Gastroesophageal sphincter (tissue), 4 donors: ENCODE results near the gene PDK3. TPM values are rescaled to one million over a fixed set of nuclear protein-coding genes. Genes with fewer than 3 reads are reported as not detected.

Experiments used
- ATAC-seq: fragments of 150-250 bp; one replicate; pipeline ENCODE4 v1.9.1; 2016; ENCODE audit warnings: mild to moderate bottlenecking, moderate library complexity
- H3K27ac ChIP-seq, 4 donors: fragments of 200-600 bp; sonication (generic) in 3 of 4; 1 replicate in 3 of 4; 2 replicates in 1 of 4; pipeline ENCODE4 v1.5.1; 2016 to 2019
- H3K27me3 ChIP-seq: fragments of 200-600 bp; sonication (generic); one replicate; pipeline ENCODE4 v1.5.1; 2019
- H3K36me3 ChIP-seq, 2 donors: fragments of 200-600 bp; sonication (generic); one replicate each; pipeline ENCODE4 v1.5.1; 2019; ENCODE audit warnings: control low read depth in 1 of 2
- H3K4me1 ChIP-seq, 3 donors: fragments of 200-600 bp; sonication (generic); 1 replicate in 2 of 3; 2 replicates in 1 of 3; pipeline ENCODE4 v1.5.1; 2016 to 2019; ENCODE audit warnings: control low read depth in 2 of 3
- H3K4me3 ChIP-seq, 2 donors: fragments of 200-600 bp; sonication (generic); one replicate each; pipeline ENCODE4 v1.5.1; 2019; ENCODE audit warnings: mild to moderate bottlenecking in 1 of 2, moderate library complexity in 1 of 2
- H3K9me3 ChIP-seq, 3 donors: fragments of 200-600 bp; sonication (generic); one replicate each; pipeline ENCODE4 v1.5.1; 2017 to 2019; ENCODE audit warnings: control low read depth in 2 of 3
- EP300 ChIP-seq: sonication (generic); formaldehyde crosslinking; IDR thresholded peaks from one replicate; pipeline ENCODE4 v1.6.1; 2017; ENCODE audit warnings: antibody characterized with exemption, mild to moderate bottlenecking
- POLR2A ChIP-seq, 2 donors: fragments of 450-650 bp; IDR thresholded peaks; one replicate each; pipeline ENCODE4 v1.6.1; 2017; ENCODE audit warnings: antibody characterized with exemption in 2 of 2, mild to moderate bottlenecking in 2 of 2, moderate library complexity in 1 of 2
- POLR2AphosphoS5 ChIP-seq: sonication (generic); formaldehyde crosslinking; IDR thresholded peaks from one replicate; pipeline ENCODE4 v1.6.1; 2017; ENCODE audit warnings: antibody characterized with exemption
- WGBS, 2 donors: methylation state at CpG; one replicate each; pipeline ENCODE4 v1.1.5; 2018; ENCODE audit warnings: low coverage in 1 of 2; 5-methylcytosine and 5-hydroxymethylcytosine counted together
- total RNA-seq, 4 donors: library from RNA; depleted of rRNA; stranded (reverse); fragments of >200 nt; gene quantifications; one replicate each; pipeline ENCODE4 v1.1.0, GENCODE V29; 2016
- TF ChIP-seq, protein P1 (sequence below), 4 experiments: fragments of 200-600 bp in 2 of 4; fragments of 450-650 bp in 2 of 4; sonication (generic) in 1 of 4; IDR thresholded peaks; one replicate each; pipeline ENCODE4 v1.5.1; 2017 to 2019; ENCODE audit warnings: antibody characterized with exemption in 4 of 4, mild to moderate bottlenecking in 2 of 4, moderate library complexity in 2 of 4

The PDK3 gene
- total RNA-seq, 4 donors from 2014 or later, result 51.8 to 77.0 (median 68.4) TPM

- Histone ChIP-seq H3K9me3 (no peaks in the 10 kb centered on the region), H3K27me3 (no peaks in the 10 kb centered on the region), H3K4me1 (no peaks in the 10 kb centered on the region), H3K27ac (no peak overlapping the region), H3K36me3 (peaks cover 0 to 33% of the 10 kb centered on the region in 2 donors), H3K4me3 (no peak overlapping the region)
- no peak for ATAC-seq
- WGBS, 2 donors, result 60% methylated on average over 1 of the region's 1 CpG; no CpG with 5 or more reads in 1 of the 2 donors
- TF ChIP-seq POLR2AphosphoS5, result no peak
- TF ChIP-seq POLR2A (IDR thresholded peaks at IDR 0.05), result no peak
- TF ChIP-seq EP300, result no peak
- TF ChIP-seq, protein P1, sequence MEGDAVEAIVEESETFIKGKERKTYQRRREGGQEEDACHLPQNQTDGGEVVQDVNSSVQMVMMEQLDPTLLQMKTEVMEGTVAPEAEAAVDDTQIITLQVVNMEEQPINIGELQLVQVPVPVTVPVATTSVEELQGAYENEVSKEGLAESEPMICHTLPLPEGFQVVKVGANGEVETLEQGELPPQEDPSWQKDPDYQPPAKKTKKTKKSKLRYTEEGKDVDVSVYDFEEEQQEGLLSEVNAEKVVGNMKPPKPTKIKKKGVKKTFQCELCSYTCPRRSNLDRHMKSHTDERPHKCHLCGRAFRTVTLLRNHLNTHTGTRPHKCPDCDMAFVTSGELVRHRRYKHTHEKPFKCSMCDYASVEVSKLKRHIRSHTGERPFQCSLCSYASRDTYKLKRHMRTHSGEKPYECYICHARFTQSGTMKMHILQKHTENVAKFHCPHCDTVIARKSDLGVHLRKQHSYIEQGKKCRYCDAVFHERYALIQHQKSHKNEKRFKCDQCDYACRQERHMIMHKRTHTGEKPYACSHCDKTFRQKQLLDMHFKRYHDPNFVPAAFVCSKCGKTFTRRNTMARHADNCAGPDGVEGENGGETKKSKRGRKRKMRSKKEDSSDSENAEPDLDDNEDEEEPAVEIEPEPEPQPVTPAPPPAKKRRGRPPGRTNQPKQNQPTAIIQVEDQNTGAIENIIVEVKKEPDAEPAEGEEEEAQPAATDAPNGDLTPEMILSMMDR (IDR thresholded peaks at IDR 0.05), result no peak
These were observed 41.0 kb downstream of the PDK3 start for GRCh38 chrX:24506082-24506481.

DNA sequence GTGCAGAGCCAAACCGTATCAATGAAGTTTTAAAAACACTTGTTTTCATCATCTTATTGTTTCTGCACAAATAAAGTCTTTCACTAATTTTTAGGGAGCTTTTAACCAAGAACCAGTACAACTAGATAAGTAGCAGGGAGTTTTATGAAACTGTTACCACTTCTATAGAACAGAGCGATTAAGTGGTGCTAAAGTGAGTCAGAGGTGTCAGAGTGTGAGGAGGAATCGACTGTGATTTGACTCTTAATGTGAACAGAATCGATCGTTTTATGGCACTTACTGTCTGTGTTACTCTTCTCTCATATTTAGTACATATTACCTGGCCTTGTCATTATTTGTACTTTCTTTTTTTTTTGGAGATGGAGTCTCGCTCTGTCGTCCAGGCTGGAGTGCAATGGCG is 43.3 kb downstream of the PDK3 start:
- TF ChIP-seq, protein P1 (IDR thresholded peaks at IDR 0.05), result no peak
- TF ChIP-seq POLR2AphosphoS5 (no peak), EP300 (no peak), POLR2A (IDR thresholded peaks at IDR 0.05) (no peak)
- Histone ChIP-seq H3K27ac (no peak overlapping the region), H3K36me3 (peaks cover 0 to 39% of the 10 kb centered on the region in 2 donors), H3K27me3 (no peaks in the 10 kb centered on the region), H3K9me3 (no peaks in the 10 kb centered on the region), H3K4me3 (no peak overlapping the region), H3K4me1 (no peaks in the 10 kb centered on the region)
- ATAC-seq, result no peak
- WGBS, 2 donors, result 89 to 91% methylated on average over 5 to 8 of the region's 8 CpGs

- Histone ChIP-seq H3K9me3 (no peaks in the 10 kb centered on the region), H3K27me3 (no peaks in the 10 kb centered on the region), H3K36me3 (peaks cover 0 to 19% of the 10 kb centered on the region in 2 donors), H3K4me1 (no peaks in the 10 kb centered on the region), H3K4me3 (no peak overlapping the region), H3K27ac (no peak overlapping the region)
- ATAC-seq, result no peak
- 68 to 84% methylated on average over 4 to 5 of the region's 5 CpGs for WGBS, 2 donors
- TF ChIP-seq POLR2AphosphoS5, result no peak
- no peak for TF ChIP-seq EP300
- TF ChIP-seq, protein P1 (IDR thresholded peaks at IDR 0.05), result no peak
These were observed 48.3 kb downstream of the PDK3 start for GRCh38 chrX:24513416-24513815.

- no peak for ATAC-seq
- no peak overlapping the region for H3K4me3 ChIP-seq
- H3K4me1 ChIP-seq, result no peaks in the 10 kb centered on the region
- no peaks in the 10 kb centered on the region for H3K9me3 ChIP-seq
- no peaks in the 10 kb centered on the region for H3K27me3 ChIP-seq
- WGBS, 2 donors, result 36 to 40% methylated on average over 4 of the region's 4 CpGs
- no peak overlapping the region for H3K27ac ChIP-seq
- H3K36me3 ChIP-seq, result peaks cover 0 to 22% of the 10 kb centered on the region in 2 donors
- TF ChIP-seq, protein P1 (IDR thresholded peaks at IDR 0.05), result peak in 2 of 4 experiments; percentile 27 to 47
- TF ChIP-seq EP300 (no peak), POLR2AphosphoS5 (no peak), POLR2A (IDR thresholded peaks at IDR 0.05) (no peak)
These were observed 50.4 kb downstream of the PDK3 start for GRCh38 chrX:24515447-24515846.

GRCh38 chrX:24520472-24520871 is 55.4 kb downstream of the PDK3 start:
- Histone ChIP-seq H3K4me1 (no peaks in the 10 kb centered on the region), H3K27ac (no peak overlapping the region), H3K9me3 (no peaks in the 10 kb centered on the region), H3K4me3 (no peak overlapping the region), H3K27me3 (no peaks in the 10 kb centered on the region), H3K36me3 (peaks cover 0 to 25% of the 10 kb centered on the region in 2 donors)
- 75 to 81% methylated on average over 2 of the region's 2 CpGs for WGBS, 2 donors
- ATAC-seq, result no peak
- TF ChIP-seq, protein P1 (IDR thresholded peaks at IDR 0.05), result no peak
- TF ChIP-seq POLR2AphosphoS5, result no peak
- TF ChIP-seq POLR2A (IDR thresholded peaks at IDR 0.05), result no peak
- no peak for TF ChIP-seq EP300
